ENCODE data around the gene PCGF1.

DNA sequence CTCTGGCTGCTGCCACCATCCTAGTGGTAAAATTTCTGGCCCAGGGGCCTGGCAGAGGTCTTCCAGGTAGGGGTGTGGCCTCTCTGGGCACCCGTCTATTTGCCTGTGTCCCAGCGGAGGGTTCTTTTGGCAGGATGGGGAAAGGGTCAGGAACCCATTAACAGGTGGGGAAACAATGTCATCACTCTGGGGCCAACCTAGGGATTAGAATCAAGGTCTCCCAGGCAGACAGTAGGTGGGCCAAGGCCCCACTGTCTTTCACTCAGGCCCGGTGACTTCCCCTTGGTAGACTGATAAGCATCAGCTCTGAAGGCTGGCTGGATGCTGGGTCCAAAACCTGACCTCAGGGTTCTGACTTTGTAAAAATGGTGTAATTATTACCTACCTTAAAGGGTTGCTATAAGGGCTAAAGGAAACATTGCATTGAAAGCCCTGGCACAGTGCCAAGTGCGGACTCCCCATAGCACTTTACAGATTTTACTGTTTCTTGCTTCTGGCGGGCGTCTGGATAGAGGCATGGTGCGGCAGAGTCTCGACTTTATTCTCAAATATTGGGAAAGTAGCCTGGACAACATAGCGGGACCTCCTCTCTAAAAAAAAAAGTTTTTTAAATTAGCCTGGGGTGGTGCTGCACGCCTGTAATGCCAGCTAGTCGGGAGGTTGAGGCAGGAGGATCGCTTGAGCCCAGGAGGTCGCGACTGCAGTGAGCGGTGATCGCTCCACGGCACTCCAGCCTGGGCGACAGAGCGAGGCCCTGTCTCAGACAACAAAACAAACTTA, 10.3 kb downstream of the PCGF1 start:
- TF ChIP-seq MNT (conservative IDR thresholded peaks at IDR 0.05) (no peak), EP300 (IDR thresholded peaks at IDR 0.05; ENCODE audit: low read length) (no peak), RBBP5 (IDR thresholded peaks at IDR 0.05; ENCODE audit: borderline replicate concordance, insufficient read depth, low read length, poor library complexity, severe bottlenecking) (no peak), HDAC6 (IDR thresholded peaks at IDR 0.05; ENCODE audit: low read depth, low read length) (no peak), TCF7L2 (IDR thresholded peaks at IDR 0.05; ENCODE audit: low read depth, low read length) (no peak), SMC3 (conservative IDR thresholded peaks at IDR 0.05; ENCODE audit: insufficient read depth, low read depth, low read length) (no peak), MLLT1 (IDR thresholded peaks at IDR 0.05) (no peak), KAT2B (IDR thresholded peaks at IDR 0.05; ENCODE audit: low read depth, low read length) (no peak), CTCF (IDR thresholded peaks at IDR 0.05 in 2 of 3, conservative IDR thresholded peaks at IDR 0.05 in 1 of 3; ENCODE audit: insufficient read depth in 2 of 3, low read depth in 1 of 3, low read length in 3 of 3) (no peak)
- TF ChIP-seq, protein P1, sequence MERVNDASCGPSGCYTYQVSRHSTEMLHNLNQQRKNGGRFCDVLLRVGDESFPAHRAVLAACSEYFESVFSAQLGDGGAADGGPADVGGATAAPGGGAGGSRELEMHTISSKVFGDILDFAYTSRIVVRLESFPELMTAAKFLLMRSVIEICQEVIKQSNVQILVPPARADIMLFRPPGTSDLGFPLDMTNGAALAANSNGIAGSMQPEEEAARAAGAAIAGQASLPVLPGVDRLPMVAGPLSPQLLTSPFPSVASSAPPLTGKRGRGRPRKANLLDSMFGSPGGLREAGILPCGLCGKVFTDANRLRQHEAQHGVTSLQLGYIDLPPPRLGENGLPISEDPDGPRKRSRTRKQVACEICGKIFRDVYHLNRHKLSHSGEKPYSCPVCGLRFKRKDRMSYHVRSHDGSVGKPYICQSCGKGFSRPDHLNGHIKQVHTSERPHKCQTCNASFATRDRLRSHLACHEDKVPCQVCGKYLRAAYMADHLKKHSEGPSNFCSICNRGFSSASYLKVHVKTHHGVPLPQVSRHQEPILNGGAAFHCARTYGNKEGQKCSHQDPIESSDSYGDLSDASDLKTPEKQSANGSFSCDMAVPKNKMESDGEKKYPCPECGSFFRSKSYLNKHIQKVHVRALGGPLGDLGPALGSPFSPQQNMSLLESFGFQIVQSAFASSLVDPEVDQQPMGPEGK (CRISPR knock-in tag; IDR thresholded peaks at IDR 0.05; ENCODE audit: borderline replicate concordance): no peak
- TF ChIP-seq, protein P2, sequence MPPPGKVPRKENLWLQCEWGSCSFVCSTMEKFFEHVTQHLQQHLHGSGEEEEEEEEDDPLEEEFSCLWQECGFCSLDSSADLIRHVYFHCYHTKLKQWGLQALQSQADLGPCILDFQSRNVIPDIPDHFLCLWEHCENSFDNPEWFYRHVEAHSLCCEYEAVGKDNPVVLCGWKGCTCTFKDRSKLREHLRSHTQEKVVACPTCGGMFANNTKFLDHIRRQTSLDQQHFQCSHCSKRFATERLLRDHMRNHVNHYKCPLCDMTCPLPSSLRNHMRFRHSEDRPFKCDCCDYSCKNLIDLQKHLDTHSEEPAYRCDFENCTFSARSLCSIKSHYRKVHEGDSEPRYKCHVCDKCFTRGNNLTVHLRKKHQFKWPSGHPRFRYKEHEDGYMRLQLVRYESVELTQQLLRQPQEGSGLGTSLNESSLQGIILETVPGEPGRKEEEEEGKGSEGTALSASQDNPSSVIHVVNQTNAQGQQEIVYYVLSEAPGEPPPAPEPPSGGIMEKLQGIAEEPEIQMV (tag; conservative IDR thresholded peaks at IDR 0.05; ENCODE audit: low read depth): no peak

All from K562 (cell line).